Naive thymus-derived CD8-positive, alpha-beta T cell (primary cell): ENCODE measurements around the gene KCNJ1. TPM values are rescaled to one million over a fixed set of nuclear protein-coding genes. Genes with fewer than 3 reads are reported as not detected.

Experiments
- ATAC-seq, 2 donors: fragments of 150-1000 bp; cut with Tn5 transposase in 1 of 2; sonication (Bioruptor Pico), chemical (Tn5 transposase) in 1 of 2; 1 replicate in 1 of 2; 2 replicates in 1 of 2; pipeline ENCODE4 v1.10.0; 2021; ENCODE audit warnings: mild to moderate bottlenecking in 2 of 2, moderate library complexity in 2 of 2
- POLR2A ChIA-PET: fragments of 350-600 bp; sonication (Branson Sonifier 250); formaldehyde crosslinking; loops from one replicate; lab custom pipeline; 2021; ENCODE audit warnings: antibody characterized with exemption; lab: Charles Lee
- DNase-seq, 10 donors: peaks; one replicate each; pipeline versions ENCODE4 v3.0.0 to v3.0.0-alpha.2; 2020 to 2022
- H3K27ac Mint-ChIP-seq, 10 donors: one replicate each; pipeline ENCODE4 v1.8.0; 2020 to 2022; ENCODE audit warnings: mild to moderate bottlenecking in 10 of 10, mixed read lengths in 10 of 10, moderate library complexity in 4 of 10, inconsistent platforms in 1 of 10
- H3K27me3 Mint-ChIP-seq, 5 donors: one replicate each; pipeline ENCODE4 v1.8.0; 2021 to 2022; ENCODE audit warnings: mixed read lengths in 5 of 5
- H3K36me3 Mint-ChIP-seq, 3 donors: one replicate each; pipeline ENCODE4 v1.8.0; 2020 to 2022; ENCODE audit warnings: mixed read lengths in 3 of 3, mild to moderate bottlenecking in 2 of 3, inconsistent platforms in 1 of 3
- H3K4me1 Mint-ChIP-seq, 4 donors: one replicate each; pipeline ENCODE4 v1.8.0; 2021 to 2022; ENCODE audit warnings: mixed read lengths in 4 of 4
- H3K4me3 Mint-ChIP-seq, 10 donors: one replicate each; pipeline ENCODE4 v1.8.0; 2020 to 2022; ENCODE audit warnings: mild to moderate bottlenecking in 10 of 10, mixed read lengths in 10 of 10, moderate library complexity in 6 of 10, inconsistent platforms in 1 of 10
- H3K9me3 Mint-ChIP-seq, 9 donors: one replicate each; pipeline ENCODE4 v1.8.0; 2020 to 2022; ENCODE audit warnings: mixed read lengths in 9 of 9, mild to moderate bottlenecking in 3 of 9, inconsistent platforms in 1 of 9, moderate library complexity in 1 of 9
- polyA plus RNA-seq, 3 donors: library from polyadenylated mRNA; unstranded; fragments of 300-500 nt; fragmentation: Illumina TruSeq; gene quantifications; one replicate each; pipeline ENCODE4 v1.2.3, GENCODE V29; 2021
- total RNA-seq, 8 experiments: library from RNA in 2 of 8; stranded (reverse) in 2 of 8; gene quantifications; one replicate each; pipeline ENCODE4 v1.2.3 and lab custom pipeline; 2021 to 2026

KCNJ1 gene
- total and polyA plus RNA-seq, 5 experiments from 2014 or later: not detected

DNA sequence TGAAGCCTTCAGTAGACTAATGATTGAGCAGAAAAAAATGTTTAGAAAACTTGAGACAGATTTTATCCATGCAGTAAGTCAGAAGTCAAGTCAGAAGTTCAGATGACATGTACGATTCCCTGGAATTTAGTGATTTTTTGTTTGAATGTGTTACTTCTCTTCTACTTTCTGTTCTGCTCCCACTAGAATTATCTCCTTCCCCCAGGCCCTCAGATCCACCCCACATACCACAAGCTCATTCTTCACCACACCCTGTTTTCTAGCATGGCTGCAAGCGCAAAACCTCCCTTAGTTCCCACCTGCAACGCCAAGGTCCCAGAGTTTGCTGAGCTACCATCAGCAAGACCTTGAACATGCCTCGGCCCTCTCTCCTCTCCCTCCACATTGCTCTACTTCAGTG, 64.1 kb downstream of the KCNJ1 start:
- Mint-ChIP-seq H3K27me3 (no peaks in the 10 kb centered on the region), H3K4me3 (no peak overlapping the region), H3K36me3 (peaks cover 5 to 90% (median 38%) of the 10 kb centered on the region in 3 donors), H3K4me1 (peaks cover 29 to 42% (median 38%) of the 10 kb centered on the region in 4 donors), H3K27ac (peak overlapping the region in 9 of 10 donors; percentile 0 to 84 (median 70)), H3K9me3 (no peaks in the 10 kb centered on the region)
- POLR2A ChIA-PET: no interaction called here
- no peak for DNase-seq
- no peak for ATAC-seq

DNA sequence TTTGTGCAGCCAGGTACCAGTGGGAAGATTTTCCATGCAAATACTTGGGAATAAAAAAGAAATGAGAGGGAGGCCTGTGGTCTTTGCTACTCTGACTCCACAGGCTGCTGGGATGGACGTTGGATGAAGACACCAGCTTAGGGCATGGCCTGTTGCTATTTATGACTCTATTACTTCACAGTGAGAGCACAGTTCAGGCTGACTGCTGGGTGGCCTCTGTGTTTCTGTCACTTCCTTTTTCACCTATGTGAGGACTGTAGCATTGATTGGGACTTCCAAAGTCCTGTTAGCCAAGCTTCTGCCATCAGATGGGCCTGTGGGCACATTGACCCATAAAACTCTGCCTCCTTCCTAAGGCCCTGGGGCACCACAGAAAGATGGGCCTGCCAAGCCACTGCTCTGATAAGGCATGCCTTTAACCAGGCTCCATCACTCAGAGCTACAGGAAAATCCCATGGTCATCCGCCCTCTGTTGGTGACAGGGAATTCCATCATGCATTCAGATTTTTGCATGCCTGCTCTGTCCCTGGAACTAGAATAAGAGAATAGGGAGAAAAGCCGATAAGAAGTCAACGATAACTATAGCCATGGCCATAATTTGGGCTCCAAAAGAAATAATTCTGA, 64.6 kb downstream of the KCNJ1 start:
- peaks cover 31 to 43% (median 40%) of the 10 kb centered on the region in 4 donors for H3K4me1 Mint-ChIP-seq
- no peaks in the 10 kb centered on the region for H3K27me3 Mint-ChIP-seq
- no peaks in the 10 kb centered on the region for H3K9me3 Mint-ChIP-seq
- peaks cover 5 to 90% (median 36%) of the 10 kb centered on the region in 3 donors for H3K36me3 Mint-ChIP-seq
- ATAC-seq: no peak
- POLR2A ChIA-PET: no interaction called here
- no peak overlapping the region for H3K4me3 Mint-ChIP-seq
- H3K27ac Mint-ChIP-seq: peak overlapping the region in 7 of 10 donors; percentile 0 to 71 (median 57)
- DNase-seq: no peak

DNA sequence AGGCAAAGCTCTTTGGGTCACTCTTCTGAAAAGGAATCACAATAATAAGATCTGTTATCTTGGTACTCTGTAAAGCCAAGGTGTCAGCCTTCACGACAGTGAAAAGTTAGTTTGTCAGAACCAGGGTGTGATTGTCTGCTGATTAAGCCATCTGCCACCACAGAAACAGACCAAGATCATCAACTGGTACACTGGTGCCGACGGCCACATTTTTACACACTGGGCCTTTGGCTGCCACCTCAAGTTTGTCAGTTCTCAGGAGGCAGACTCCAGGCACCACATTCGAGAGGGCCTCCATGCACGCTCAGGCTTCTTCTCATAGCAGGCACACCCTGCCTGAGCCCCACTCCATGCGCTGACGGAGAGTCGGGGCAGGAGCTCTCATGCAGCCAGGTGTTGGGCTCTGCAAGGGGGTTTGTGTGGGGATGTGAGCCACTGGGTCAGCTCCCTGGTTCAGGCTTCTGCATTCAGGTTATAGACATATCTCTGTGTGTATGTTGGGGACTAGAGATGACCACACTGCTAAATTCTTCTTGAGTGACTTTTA, 66.2 kb downstream of the KCNJ1 start:
- Mint-ChIP-seq H3K36me3 (peaks cover 0 to 90% (median 26%) of the 10 kb centered on the region in 3 donors), H3K27me3 (no peaks in the 10 kb centered on the region), H3K4me1 (peaks cover 27 to 45% (median 41%) of the 10 kb centered on the region in 4 donors), H3K4me3 (no peak overlapping the region), H3K9me3 (no peaks in the 10 kb centered on the region), H3K27ac (peak overlapping the region in 5 of 10 donors; percentile 13 to 53 (median 41))
- DNase-seq: no peak
- ATAC-seq: no peak
- POLR2A ChIA-PET: no interaction called here

DNA sequence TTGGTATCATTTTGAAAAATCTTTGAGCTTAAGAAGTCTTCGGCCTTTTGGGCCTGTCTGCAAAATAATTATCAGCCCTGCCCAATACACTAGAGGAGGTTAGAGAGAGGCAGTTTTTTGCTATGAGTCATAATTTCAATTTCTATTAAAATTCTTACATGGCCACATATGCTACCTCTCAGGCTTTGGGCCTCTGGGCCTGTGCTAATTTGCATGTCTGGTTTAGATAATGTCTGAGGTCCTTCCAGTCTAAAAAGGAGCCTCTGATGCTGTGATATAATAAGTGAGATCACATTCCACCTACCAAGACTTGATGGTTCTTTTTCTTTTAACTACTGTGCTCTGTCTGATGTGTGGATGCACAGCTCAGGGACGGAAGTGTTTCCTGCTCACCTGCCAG, 70.8 kb downstream of the KCNJ1 start:
- Mint-ChIP-seq H3K9me3 (no peaks in the 10 kb centered on the region), H3K4me1 (peaks cover 16 to 32% (median 24%) of the 10 kb centered on the region in 4 donors), H3K27ac (peak overlapping the region in 7 of 10 donors; percentile 19 to 80 (median 31)), H3K4me3 (no peak overlapping the region), H3K27me3 (no peaks in the 10 kb centered on the region), H3K36me3 (peaks cover 0 to 87% (median 30%) of the 10 kb centered on the region in 3 donors)
- DNase-seq: no peak
- POLR2A ChIA-PET: no interaction called here
- ATAC-seq: no peak

DNA sequence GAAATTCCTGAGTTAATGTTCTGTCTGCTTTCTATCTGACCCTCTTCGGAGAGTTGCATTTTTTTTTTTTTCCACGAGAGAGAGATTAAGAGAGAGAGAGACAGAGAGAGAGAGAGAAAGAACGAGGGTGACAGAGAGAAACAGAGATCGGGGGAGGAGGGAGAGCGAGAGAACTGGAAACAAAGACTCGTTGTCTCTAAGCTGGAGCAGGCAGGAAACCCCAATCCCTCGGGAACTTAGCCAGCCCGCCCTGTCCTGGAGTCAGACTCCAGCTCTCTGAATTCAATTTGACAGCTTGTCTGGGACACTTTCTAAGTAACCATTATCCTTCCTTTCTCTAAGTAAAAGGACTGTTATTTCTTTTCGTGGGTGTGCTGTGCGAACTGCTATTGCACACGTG, 76.9 kb downstream of the KCNJ1 start:
- DNase-seq: no peak
- Mint-ChIP-seq H3K27ac (peak overlapping the region in 1 of 10 donors; percentile 25), H3K9me3 (no peaks in the 10 kb centered on the region), H3K4me3 (no peak overlapping the region), H3K27me3 (no peaks in the 10 kb centered on the region), H3K4me1 (peaks cover 5 to 25% (median 22%) of the 10 kb centered on the region in 4 donors), H3K36me3 (peaks cover 0 to 80% (median 27%) of the 10 kb centered on the region in 3 donors)
- POLR2A ChIA-PET: no interaction called here
- ATAC-seq: no peak

DNA sequence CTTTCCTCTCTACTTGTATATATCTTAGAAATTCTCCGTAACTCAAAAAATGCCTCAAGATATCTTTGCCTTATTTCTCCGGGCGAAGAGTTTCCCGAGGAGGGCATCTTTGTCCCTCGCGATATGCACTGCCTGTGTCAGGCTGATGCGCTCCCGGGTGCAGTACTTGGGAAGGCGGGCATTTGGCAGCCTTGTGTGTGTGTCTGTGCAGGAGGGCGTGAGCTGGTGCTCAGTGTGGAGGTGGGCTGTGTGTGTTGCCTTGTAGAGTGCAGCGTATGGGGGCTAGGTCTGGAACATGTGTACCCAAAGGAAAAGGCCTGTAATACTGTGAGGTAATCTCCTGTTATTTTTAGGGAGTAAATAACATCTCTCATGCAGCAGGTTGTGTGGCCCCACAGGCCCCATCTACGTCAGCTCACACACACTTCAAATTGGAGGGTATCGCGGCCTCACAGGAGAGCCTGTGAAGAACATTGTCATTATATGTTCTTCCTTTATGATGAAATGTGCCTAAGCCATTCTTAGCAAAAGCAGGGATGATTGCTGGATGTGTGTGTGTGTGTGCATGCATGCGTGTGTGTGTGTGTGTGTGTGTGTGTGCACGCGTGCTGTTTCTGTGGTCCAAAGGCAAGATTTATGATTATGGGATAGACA, 77.5 kb downstream of the KCNJ1 start:
- peaks cover 0 to 81% (median 26%) of the 10 kb centered on the region in 3 donors for H3K36me3 Mint-ChIP-seq
- POLR2A ChIA-PET: no interaction called here
- DNase-seq (no peak), ATAC-seq (no peak)
- H3K27me3 Mint-ChIP-seq: no peaks in the 10 kb centered on the region
- H3K27ac Mint-ChIP-seq: peak overlapping the region in 6 of 10 donors; percentile 15 to 80 (median 58)
- H3K4me3 Mint-ChIP-seq: no peak overlapping the region
- no peaks in the 10 kb centered on the region for H3K9me3 Mint-ChIP-seq
- peaks cover 8 to 29% (median 22%) of the 10 kb centered on the region in 4 donors for H3K4me1 Mint-ChIP-seq

Other genes starting within 250 kb of the KCNJ1 start
- 10 to 100 TPM; 87.7 to 87.9 TPM for gene FLI1, start 173.2 kb downstream of the KCNJ1 start, total RNA-seq
- gene FLI1, start 173.2 kb downstream of the KCNJ1 start, polyA plus RNA-seq: 10 to 100 TPM; 54.9 to 64.5 (median 58.7) TPM
- gene KCNJ5, start 24.1 kb upstream of the KCNJ1 start, total RNA-seq: not detected
- not detected for gene KCNJ5, start 24.1 kb upstream of the KCNJ1 start, polyA plus RNA-seq
- not detected for gene TP53AIP1, start 75.6 kb upstream of the KCNJ1 start, total RNA-seq
- not detected for gene TP53AIP1, start 75.6 kb upstream of the KCNJ1 start, polyA plus RNA-seq